A549 (cell line): ENCODE data around the gene QPRT. TPM values are rescaled to one million over a fixed set of nuclear protein-coding genes. Genes with fewer than 3 reads are reported as not detected.

Experiments
- ATAC-seq, 2 experiments: fragments of 200-7000 bp in 1 of 2; fragments of >200 bp in 1 of 2; cut with Nextera tagmentation in 1 of 2; cut with Tn5 transposase in 1 of 2; 3 replicates each; pipeline versions ENCODE4 v1.8.0 to v1.9.1; 2018 to 2020; ENCODE audit warnings: mild to moderate bottlenecking in 1 of 2, moderate library complexity in 1 of 2
- CTCF ChIA-PET: fragments of 300-600 bp; sonication (Branson Sonifier 250); formaldehyde crosslinking; extraction: SDS; loops from one replicate; lab custom pipeline; 2021; ENCODE audit warnings: antibody characterized with exemption, inconsistent platforms; lab: Yijun Ruan, JAX
- POLR2A ChIA-PET: fragments of 350-600 bp; formaldehyde crosslinking; extraction: SDS; loops from one replicate; lab custom pipeline; 2021; ENCODE audit warnings: antibody characterized with exemption, inconsistent platforms; lab: Yijun Ruan, JAX
- DNase-seq, 2 experiments: peaks; one replicate each; pipeline versions ENCODE4 v3.0.0 to v3.0.0-alpha.2; 2011 to 2016; ENCODE audit warnings: low read depth in 1 of 2, low spot score in 1 of 2
- FAIRE-seq: peaks from 2 replicates; lab custom pipeline; 2011; peaks lifted over from hg19 to GRCh38; lab: Jason Lieb, UNC
- H3K27ac ChIP-seq, 2 experiments: fragments of >200 bp; sonication (Bioruptor Twin); formaldehyde crosslinking; 3 replicates each; pipeline ENCODE4 v1.5.1; 2016 to 2017
- H3K4me1 ChIP-seq: fragments of >200 bp; sonication (Bioruptor Twin); formaldehyde crosslinking; 3 replicates; pipeline ENCODE4 v1.6.1; 2016
- H3K4me2 ChIP-seq: fragments of >200 bp; sonication (Bioruptor Twin); formaldehyde crosslinking; 3 replicates; pipeline ENCODE4 v1.6.1; 2016
- H3K4me3 ChIP-seq: fragments of >200 bp; sonication (Bioruptor Twin); formaldehyde crosslinking; 3 replicates; pipeline ENCODE4 v1.5.1; 2016
- H3K9me3 ChIP-seq: fragments of >200 bp; sonication (Bioruptor Twin); formaldehyde crosslinking; 3 replicates; pipeline ENCODE4 v1.6.1; 2016
- CHD4 ChIP-seq: fragments of 200-600 bp; sonication (generic); IDR thresholded peaks from 2 replicates; pipeline ENCODE4 v1.6.1; 2016; ENCODE audit warnings: antibody characterized with exemption, mild to moderate bottlenecking, borderline replicate concordance
- EHF ChIP-seq: fragments of 250-450 bp; sonication (Bioruptor Pico); IDR thresholded peaks from 2 replicates; pipeline ENCODE4 v1.5.0; 2020; ENCODE audit warnings: mild to moderate bottlenecking
- EHMT2 ChIP-seq: fragments of 200-600 bp; sonication (generic); IDR thresholded peaks from 2 replicates; pipeline ENCODE4 v1.6.1; 2016; ENCODE audit warnings: antibody characterized with exemption, low read depth, mild to moderate bottlenecking, moderate library complexity
- FOSB ChIP-seq: fragments of 250-450 bp; sonication (Bioruptor Pico); IDR thresholded peaks from 2 replicates; pipeline ENCODE4 v1.5.0; 2020; ENCODE audit warnings: mild to moderate bottlenecking, moderate library complexity
- GATA3 ChIP-seq: IDR thresholded peaks from 2 replicates; pipeline ENCODE4 v1.6.1; 2012; ENCODE audit warnings: borderline replicate concordance
- HES2 ChIP-seq: fragments of >200 bp; sonication (Bioruptor Twin); formaldehyde crosslinking; IDR thresholded peaks from 2 replicates; pipeline ENCODE4 v1.6.1; 2016
- HMGXB4 ChIP-seq: fragments of 250-450 bp; sonication (Bioruptor Pico); IDR thresholded peaks from 2 replicates; pipeline ENCODE4 v1.5.0; 2021; ENCODE audit warnings: mild to moderate bottlenecking, moderate library complexity, borderline replicate concordance
- JUN ChIP-seq, 2 experiments: fragments of >200 bp; sonication (Bioruptor Twin); formaldehyde crosslinking; IDR thresholded peaks; 2 replicates in 1 of 2; 3 replicates in 1 of 2; pipeline ENCODE4 v1.6.1; 2016 to 2017
- JUNB ChIP-seq: fragments of >200 bp; sonication (Bioruptor Twin); formaldehyde crosslinking; IDR thresholded peaks from 2 replicates; pipeline ENCODE4 v1.6.1; 2016
- KDM1A ChIP-seq: fragments of 200-600 bp; sonication (generic); IDR thresholded peaks from 2 replicates; pipeline ENCODE4 v1.6.1; 2016; ENCODE audit warnings: low read depth, mild to moderate bottlenecking
- MAFK ChIP-seq: fragments of 450-650 bp; IDR thresholded peaks from 2 replicates; pipeline ENCODE4 v1.6.1; 2014; ENCODE audit not compliant: partially characterized antibody
- NPAS2 ChIP-seq: fragments of 250-450 bp; sonication (Bioruptor Pico); IDR thresholded peaks from 2 replicates; pipeline ENCODE4 v1.8.0; 2022; ENCODE audit warnings: mild to moderate bottlenecking, moderate library complexity, borderline replicate concordance
- NR3C1 ChIP-seq: fragments of >200 bp; sonication (Bioruptor Twin); formaldehyde crosslinking; IDR thresholded peaks from 3 replicates; pipeline ENCODE4 v1.6.1; 2017
- PBX3 ChIP-seq: IDR thresholded peaks from 2 replicates; pipeline ENCODE4 v1.6.1; 2012
- TFCP2L1 ChIP-seq: fragments of 250-450 bp; sonication (Bioruptor Pico); IDR thresholded peaks from 2 replicates; pipeline ENCODE4 v1.5.0; 2021; ENCODE audit warnings: mild to moderate bottlenecking
- USF2 ChIP-seq: fragments of 450-650 bp; IDR thresholded peaks from 2 replicates; pipeline ENCODE4 v1.6.1; 2014; ENCODE audit warnings: antibody characterized with exemption
- ZC3H11A ChIP-seq: fragments of 450-650 bp; IDR thresholded peaks from 2 replicates; pipeline ENCODE4 v1.6.1; 2014; ENCODE audit warnings: antibody characterized with exemption, mild to moderate bottlenecking
- ZNF302 ChIP-seq: fragments of 250-450 bp; sonication (Bioruptor Pico); IDR thresholded peaks from 2 replicates; pipeline ENCODE4 v1.9.0; 2021; ENCODE audit warnings: inconsistent platforms, mild to moderate bottlenecking, moderate library complexity
- ZSCAN20 ChIP-seq: fragments of 250-450 bp; sonication (Bioruptor Pico); IDR thresholded peaks from 2 replicates; pipeline ENCODE4 v1.8.0; 2022; ENCODE audit warnings: mild to moderate bottlenecking, moderate library complexity
- WGBS: methylation state at CpG from one replicate; pipeline ENCODE4 v1.1.6; 2017; ENCODE audit errors: missing lambda C conversion rate; 5-methylcytosine and 5-hydroxymethylcytosine counted together
- polyA plus RNA-seq, 4 experiments: library from polyadenylated mRNA; depleted of rRNA in 3 of 4; stranded (reverse); fragments of >200 nt; fragmentation: RNase III in 1 of 4; extraction: RNeasy Plus Mini Kit Qiagen cat#74134 plus additional on column Dnase treatment in 1 of 4; gene quantifications; 2 replicates in 3 of 4; 3 replicates in 1 of 4; pipeline ENCODE4 v1.2.3, GENCODE V29; 2011 to 2017

Gene QPRT
- polyA plus RNA-seq, 2 of the 4 experiments (the other 2 are of a cell fraction): 1.7 to 2.1 TPM

GRCh38 chr16:29698042-29698441, 19.1 kb downstream of the QPRT start:
- POLR2A ChIA-PET: no interaction called here
- DNase-seq (no peak), ATAC-seq (no peak), FAIRE-seq (no peak)
- no peak for TF ChIP-seq ZNF302 (CRISPR knock-in tag)
- no peak for TF ChIP-seq HES2
- WGBS: 61% methylated on average over 2 of the region's 2 CpGs
- Histone ChIP-seq H3K4me2 (no peak overlapping the region), H3K27ac (no peak overlapping the region), H3K9me3 (no peaks in the 10 kb centered on the region), H3K4me1 (peaks cover 4% of the 10 kb centered on the region; the same call in 1 of the 3 replicates), H3K4me3 (no peak overlapping the region)
- CTCF ChIA-PET: interaction anchor here (0.6 to 8.2 kb wide), 12 partner anchors 9 to 584 kb away, joined by 3 to 84 read pairs (median 6); partner anchors contain the start of genes TAOK2, TBX6 and TLCD3B

- CTCF ChIA-PET: interaction anchor here (0.6 to 8.2 kb wide), 19 partner anchors 10 to 394 kb away, joined by 3 to 84 read pairs (median 9); partner anchors contain the start of genes C16orf92, KIF22, PAGR1 and TAOK2
- H3K27ac ChIP-seq: no peak overlapping the region
- H3K4me1 ChIP-seq: peaks cover 4% of the 10 kb centered on the region; the same call in 1 of the 3 replicates
- 65% methylated on average over 17 of the region's 17 CpGs for WGBS
- TF ChIP-seq NPAS2 (CRISPR knock-in tag) (no peak), KDM1A (no peak), HMGXB4 (no peak), FOSB (no peak), JUNB (no peak), GATA3 (no peak), NR3C1 (no peak), EHF (CRISPR knock-in tag) (no peak), ZSCAN20 (CRISPR knock-in tag) (no peak), JUN (IDR thresholded peaks at IDR 0.05) (no peak), CHD4 (no peak)
- FAIRE-seq: no peak
- no peak overlapping the region for H3K4me3 ChIP-seq
- POLR2A ChIA-PET: no interaction called here
- H3K9me3 ChIP-seq: no peaks in the 10 kb centered on the region
- H3K4me2 ChIP-seq: no peak overlapping the region
- DNase-seq: no peak
- ATAC-seq: no peak
These were observed 19.7 kb downstream of the QPRT start for GRCh38 chr16:29698484-29699323.

GRCh38 chr16:29699324-29700219, 20.6 kb downstream of the QPRT start:
- Histone ChIP-seq H3K27ac (no peak overlapping the region), H3K4me1 (peaks cover 4% of the 10 kb centered on the region; the same call in 1 of the 3 replicates), H3K4me3 (no peak overlapping the region), H3K4me2 (no peak overlapping the region), H3K9me3 (no peaks in the 10 kb centered on the region)
- no peak for DNase-seq
- TF ChIP-seq MAFK (no peak), EHMT2 (no peak), TFCP2L1 (CRISPR knock-in tag) (no peak), USF2 (no peak), PBX3 (no peak), ZC3H11A (no peak)
- ChIA-PET POLR2A (interaction anchor here (0.7 to 1.4 kb wide), 2 partner anchors 90 to 105 kb away, joined by 4 to 11 read pairs; partner anchors contain the start of gene KIF22), CTCF (interaction anchor here (0.7 to 8.2 kb wide), 43 partner anchors 10 to 393 kb away, joined by 3 to 84 read pairs (median 5); partner anchors contain the start of genes C16orf92, KIF22, PAGR1 and TAOK2)
- FAIRE-seq: no peak
- ATAC-seq: no peak
- WGBS: 35% methylated on average over 11 of the region's 11 CpGs
